WTC11 (cell line): ENCODE data around the gene MMAB. TPM values are rescaled to one million over a fixed set of nuclear protein-coding genes. Genes with fewer than 3 reads are reported as not detected.

ENCODE experiments used
- ATAC-seq: fragments of 200-7000 bp; cut with Tn5 transposase; 2 replicates; pipeline ENCODE4 v1.10.0; 2021; ENCODE audit warnings: mild to moderate bottlenecking, moderate library complexity
- CTCF ChIA-PET: fragments of 300-600 bp; sonication (Branson Sonifier 250); formaldehyde crosslinking; loops from one replicate; lab custom pipeline; 2021; ENCODE audit warnings: antibody characterized with exemption; lab: Charles Lee
- POLR2A ChIA-PET: fragments of 350-600 bp; sonication (Branson Sonifier 250); formaldehyde crosslinking; loops from one replicate; lab custom pipeline; 2021; ENCODE audit warnings: antibody characterized with exemption; lab: Charles Lee
- DNase-seq: peaks from one replicate; pipeline ENCODE4 v3.0.0; 2021; ENCODE audit warnings: low spot score
- H3K27ac Mint-ChIP-seq: 2 replicates; pipeline ENCODE4 v1.8.0; 2021; ENCODE audit warnings: mixed read lengths
- H3K27me3 Mint-ChIP-seq: 2 replicates; pipeline ENCODE4 v1.8.0; 2021; ENCODE audit warnings: low read depth, mild to moderate bottlenecking, moderate library complexity, mixed read lengths
- H3K36me3 Mint-ChIP-seq: 2 replicates; pipeline ENCODE4 v1.8.0; 2021; ENCODE audit warnings: mixed read lengths
- H3K4me1 Mint-ChIP-seq: 2 replicates; pipeline ENCODE4 v1.8.0; 2022; ENCODE audit warnings: mixed read lengths
- H3K4me3 Mint-ChIP-seq: 2 replicates; pipeline ENCODE4 v1.8.0; 2021; ENCODE audit warnings: mild to moderate bottlenecking, moderate library complexity, mixed read lengths
- H3K9me3 Mint-ChIP-seq: 2 replicates; pipeline ENCODE4 v1.8.0; 2021; ENCODE audit warnings: mixed read lengths
- AFF4 ChIP-seq: sonication (generic); formaldehyde crosslinking; IDR thresholded peaks from 2 replicates; pipeline ENCODE4 v1.8.1; 2023; ENCODE audit warnings: mild to moderate bottlenecking, missing genetic modification reagents, borderline replicate concordance
- ATF1 ChIP-seq: sonication (generic); formaldehyde crosslinking; IDR thresholded peaks from 2 replicates; pipeline ENCODE4 v1.8.1; 2023; ENCODE audit warnings: mild to moderate bottlenecking, moderate library complexity, missing genetic modification reagents
- EMX1 ChIP-seq: fragments of 250-450 bp; sonication (Bioruptor Pico); IDR thresholded peaks from 2 replicates; pipeline ENCODE4 v1.8.0; 2021; ENCODE audit warnings: mild to moderate bottlenecking
- FOXJ3 ChIP-seq: sonication (generic); formaldehyde crosslinking; IDR thresholded peaks from 2 replicates; pipeline ENCODE4 v1.9.0; 2021; ENCODE audit warnings: missing genetic modification reagents, mild to moderate bottlenecking, borderline replicate concordance
- FOXP4 ChIP-seq: sonication (generic); formaldehyde crosslinking; IDR thresholded peaks from 2 replicates; pipeline ENCODE4 v1.8.0; 2022; ENCODE audit warnings: mild to moderate bottlenecking, missing genetic modification reagents
- GRHL2 ChIP-seq: fragments of 250-450 bp; sonication (Bioruptor Pico); IDR thresholded peaks from 2 replicates; pipeline ENCODE4 v1.8.0; 2022; ENCODE audit warnings: mild to moderate bottlenecking, moderate library complexity; ENCODE audit not compliant: insufficient replicate concordance, severe bottlenecking
- NFYB ChIP-seq: sonication (generic); formaldehyde crosslinking; conservative IDR thresholded peaks from 2 replicates; pipeline ENCODE4 v1.8.0; 2022; ENCODE audit warnings: low read depth, missing genetic modification reagents
- NR2C2 ChIP-seq: sonication (generic); formaldehyde crosslinking; IDR thresholded peaks from 2 replicates; pipeline ENCODE4 v1.8.0; 2022; ENCODE audit warnings: mild to moderate bottlenecking, missing genetic modification reagents
- SOX15 ChIP-seq: fragments of 250-450 bp; sonication (Bioruptor Pico); IDR thresholded peaks from 2 replicates; pipeline ENCODE4 v1.9.0; 2021; ENCODE audit warnings: mild to moderate bottlenecking
- ZNF121 ChIP-seq: sonication (generic); formaldehyde crosslinking; IDR thresholded peaks from 2 replicates; pipeline ENCODE4 v1.8.0; 2023; ENCODE audit warnings: missing genetic modification reagents
- total RNA-seq: library from RNA; stranded (reverse); gene quantifications from 3 replicates; pipeline ENCODE4 v1.2.3, GENCODE V29; 2021
- TF ChIP-seq, protein P1 (sequence below): sonication (generic); formaldehyde crosslinking; IDR thresholded peaks from 2 replicates; pipeline ENCODE4 v1.8.0; 2022; ENCODE audit warnings: mild to moderate bottlenecking, missing genetic modification reagents
- TF ChIP-seq, protein P2 (sequence below): sonication (generic); formaldehyde crosslinking; IDR thresholded peaks from 2 replicates; pipeline ENCODE4 v1.8.0; 2023; ENCODE audit warnings: mild to moderate bottlenecking, missing genetic modification reagents
- TF ChIP-seq, protein P3 (sequence below): fragments of 250-450 bp; sonication (Bioruptor Pico); IDR thresholded peaks from 2 replicates; pipeline ENCODE4 v1.9.0; 2021; ENCODE audit warnings: mild to moderate bottlenecking
- TF ChIP-seq, protein P4 (sequence below): fragments of 250-450 bp; sonication (Bioruptor Pico); IDR thresholded peaks from 2 replicates; pipeline ENCODE4 v1.9.0; 2021; ENCODE audit warnings: mild to moderate bottlenecking, borderline replicate concordance
- TF ChIP-seq, protein P5 (sequence below): fragments of 250-450 bp; sonication (Bioruptor Pico); IDR thresholded peaks from 2 replicates; pipeline ENCODE4 v1.9.0; 2021; ENCODE audit warnings: moderate library complexity, mild to moderate bottlenecking, inconsistent platforms, borderline replicate concordance

The MMAB gene
- total RNA-seq, 1 experiment from 2014 or later, result 22.0 TPM

- no peak for TF ChIP-seq NFYB
- no peak for TF ChIP-seq GRHL2 (CRISPR knock-in tag)
- no peak for TF ChIP-seq FOXP4
- TF ChIP-seq FOXJ3 (CRISPR knock-in tag), result no peak
- TF ChIP-seq, protein P1, sequence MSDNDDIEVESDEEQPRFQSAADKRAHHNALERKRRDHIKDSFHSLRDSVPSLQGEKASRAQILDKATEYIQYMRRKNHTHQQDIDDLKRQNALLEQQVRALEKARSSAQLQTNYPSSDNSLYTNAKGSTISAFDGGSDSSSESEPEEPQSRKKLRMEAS (CRISPR knock-in tag), result no peak
- TF ChIP-seq, all 79 proteins: peak for 0
Measured at GRCh38 chr12:109586385-109587296, 13.3 kb upstream of the MMAB start (continued).

DNA sequence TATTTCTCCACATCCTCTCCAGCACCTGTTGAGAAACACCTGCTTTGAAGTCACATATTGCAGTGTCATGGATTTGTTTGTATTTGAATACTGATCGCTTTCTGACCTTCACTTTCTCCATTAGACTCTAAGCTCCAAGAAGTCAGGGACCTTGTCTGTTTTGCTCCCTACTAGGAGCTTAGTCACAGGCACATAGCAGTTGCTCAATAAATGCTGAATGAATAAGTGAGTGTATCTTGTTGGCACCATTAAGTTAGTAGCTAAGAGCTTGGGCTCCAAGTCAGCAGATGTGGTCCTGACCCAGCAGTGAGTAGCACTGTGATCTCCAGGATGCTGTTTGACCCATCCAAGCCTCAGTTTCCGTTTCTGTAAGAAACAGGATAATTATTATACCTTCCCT lies 10.4 kb upstream of the MMAB start:
- H3K36me3 Mint-ChIP-seq, result peaks cover 30% of the 10 kb centered on the region
- no peak for DNase-seq
- CTCF ChIA-PET, result interaction anchor here (2.0 kb wide), 1 partner anchor 14 kb away, joined by 5 read pairs; no protein-coding TSS in a partner anchor
- H3K27me3 Mint-ChIP-seq, result no peaks in the 10 kb centered on the region
- no peak for ATAC-seq
- H3K27ac Mint-ChIP-seq, result no peak overlapping the region
- TF ChIP-seq AFF4, result no peak
- TF ChIP-seq ZNF121, result no peak
- TF ChIP-seq ATF1, result no peak
- TF ChIP-seq, protein P2, sequence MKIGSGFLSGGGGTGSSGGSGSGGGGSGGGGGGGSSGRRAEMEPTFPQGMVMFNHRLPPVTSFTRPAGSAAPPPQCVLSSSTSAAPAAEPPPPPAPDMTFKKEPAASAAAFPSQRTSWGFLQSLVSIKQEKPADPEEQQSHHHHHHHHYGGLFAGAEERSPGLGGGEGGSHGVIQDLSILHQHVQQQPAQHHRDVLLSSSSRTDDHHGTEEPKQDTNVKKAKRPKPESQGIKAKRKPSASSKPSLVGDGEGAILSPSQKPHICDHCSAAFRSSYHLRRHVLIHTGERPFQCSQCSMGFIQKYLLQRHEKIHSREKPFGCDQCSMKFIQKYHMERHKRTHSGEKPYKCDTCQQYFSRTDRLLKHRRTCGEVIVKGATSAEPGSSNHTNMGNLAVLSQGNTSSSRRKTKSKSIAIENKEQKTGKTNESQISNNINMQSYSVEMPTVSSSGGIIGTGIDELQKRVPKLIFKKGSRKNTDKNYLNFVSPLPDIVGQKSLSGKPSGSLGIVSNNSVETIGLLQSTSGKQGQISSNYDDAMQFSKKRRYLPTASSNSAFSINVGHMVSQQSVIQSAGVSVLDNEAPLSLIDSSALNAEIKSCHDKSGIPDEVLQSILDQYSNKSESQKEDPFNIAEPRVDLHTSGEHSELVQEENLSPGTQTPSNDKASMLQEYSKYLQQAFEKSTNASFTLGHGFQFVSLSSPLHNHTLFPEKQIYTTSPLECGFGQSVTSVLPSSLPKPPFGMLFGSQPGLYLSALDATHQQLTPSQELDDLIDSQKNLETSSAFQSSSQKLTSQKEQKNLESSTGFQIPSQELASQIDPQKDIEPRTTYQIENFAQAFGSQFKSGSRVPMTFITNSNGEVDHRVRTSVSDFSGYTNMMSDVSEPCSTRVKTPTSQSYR (CRISPR knock-in tag), result no peak
- TF ChIP-seq, protein P3, sequence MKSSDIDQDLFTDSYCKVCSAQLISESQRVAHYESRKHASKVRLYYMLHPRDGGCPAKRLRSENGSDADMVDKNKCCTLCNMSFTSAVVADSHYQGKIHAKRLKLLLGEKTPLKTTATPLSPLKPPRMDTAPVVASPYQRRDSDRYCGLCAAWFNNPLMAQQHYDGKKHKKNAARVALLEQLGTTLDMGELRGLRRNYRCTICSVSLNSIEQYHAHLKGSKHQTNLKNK (CRISPR knock-in tag), result no peak
- TF ChIP-seq NR2C2, result no peak
- no peak for TF ChIP-seq SOX15 (CRISPR knock-in tag)
- TF ChIP-seq, protein P4, sequence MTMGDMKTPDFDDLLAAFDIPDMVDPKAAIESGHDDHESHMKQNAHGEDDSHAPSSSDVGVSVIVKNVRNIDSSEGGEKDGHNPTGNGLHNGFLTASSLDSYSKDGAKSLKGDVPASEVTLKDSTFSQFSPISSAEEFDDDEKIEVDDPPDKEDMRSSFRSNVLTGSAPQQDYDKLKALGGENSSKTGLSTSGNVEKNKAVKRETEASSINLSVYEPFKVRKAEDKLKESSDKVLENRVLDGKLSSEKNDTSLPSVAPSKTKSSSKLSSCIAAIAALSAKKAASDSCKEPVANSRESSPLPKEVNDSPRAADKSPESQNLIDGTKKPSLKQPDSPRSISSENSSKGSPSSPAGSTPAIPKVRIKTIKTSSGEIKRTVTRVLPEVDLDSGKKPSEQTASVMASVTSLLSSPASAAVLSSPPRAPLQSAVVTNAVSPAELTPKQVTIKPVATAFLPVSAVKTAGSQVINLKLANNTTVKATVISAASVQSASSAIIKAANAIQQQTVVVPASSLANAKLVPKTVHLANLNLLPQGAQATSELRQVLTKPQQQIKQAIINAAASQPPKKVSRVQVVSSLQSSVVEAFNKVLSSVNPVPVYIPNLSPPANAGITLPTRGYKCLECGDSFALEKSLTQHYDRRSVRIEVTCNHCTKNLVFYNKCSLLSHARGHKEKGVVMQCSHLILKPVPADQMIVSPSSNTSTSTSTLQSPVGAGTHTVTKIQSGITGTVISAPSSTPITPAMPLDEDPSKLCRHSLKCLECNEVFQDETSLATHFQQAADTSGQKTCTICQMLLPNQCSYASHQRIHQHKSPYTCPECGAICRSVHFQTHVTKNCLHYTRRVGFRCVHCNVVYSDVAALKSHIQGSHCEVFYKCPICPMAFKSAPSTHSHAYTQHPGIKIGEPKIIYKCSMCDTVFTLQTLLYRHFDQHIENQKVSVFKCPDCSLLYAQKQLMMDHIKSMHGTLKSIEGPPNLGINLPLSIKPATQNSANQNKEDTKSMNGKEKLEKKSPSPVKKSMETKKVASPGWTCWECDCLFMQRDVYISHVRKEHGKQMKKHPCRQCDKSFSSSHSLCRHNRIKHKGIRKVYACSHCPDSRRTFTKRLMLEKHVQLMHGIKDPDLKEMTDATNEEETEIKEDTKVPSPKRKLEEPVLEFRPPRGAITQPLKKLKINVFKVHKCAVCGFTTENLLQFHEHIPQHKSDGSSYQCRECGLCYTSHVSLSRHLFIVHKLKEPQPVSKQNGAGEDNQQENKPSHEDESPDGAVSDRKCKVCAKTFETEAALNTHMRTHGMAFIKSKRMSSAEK (CRISPR knock-in tag), result no peak
- TF ChIP-seq EMX1 (CRISPR knock-in tag), result no peak
- TF ChIP-seq, protein P5, sequence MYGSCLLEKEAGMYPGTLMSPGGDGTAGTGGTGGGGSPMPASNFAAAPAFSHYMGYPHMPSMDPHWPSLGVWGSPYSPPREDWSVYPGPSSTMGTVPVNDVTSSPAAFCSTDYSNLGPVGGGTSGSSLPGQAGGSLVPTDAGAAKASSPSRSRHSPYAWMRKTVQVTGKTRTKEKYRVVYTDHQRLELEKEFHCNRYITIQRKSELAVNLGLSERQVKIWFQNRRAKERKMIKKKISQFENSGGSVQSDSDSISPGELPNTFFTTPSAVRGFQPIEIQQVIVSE (CRISPR knock-in tag), result no peak
- POLR2A ChIA-PET, result interaction anchor here (0.6 kb wide), 1 partner anchor 101 kb away, joined by 5 read pairs; no protein-coding TSS in a partner anchor
- H3K9me3 Mint-ChIP-seq, result no peaks in the 10 kb centered on the region
- H3K4me1 Mint-ChIP-seq, result no peaks in the 10 kb centered on the region
- H3K4me3 Mint-ChIP-seq, result no peak overlapping the region
